Measurements from ENCODE around the gene DIDO1. TPM values are rescaled to one million over a fixed set of nuclear protein-coding genes. Genes with fewer than 3 reads are reported as not detected.

DIDO1 gene
- total RNA-seq, 1 experiment from 2014 or later = 85.9 TPM

DNA sequence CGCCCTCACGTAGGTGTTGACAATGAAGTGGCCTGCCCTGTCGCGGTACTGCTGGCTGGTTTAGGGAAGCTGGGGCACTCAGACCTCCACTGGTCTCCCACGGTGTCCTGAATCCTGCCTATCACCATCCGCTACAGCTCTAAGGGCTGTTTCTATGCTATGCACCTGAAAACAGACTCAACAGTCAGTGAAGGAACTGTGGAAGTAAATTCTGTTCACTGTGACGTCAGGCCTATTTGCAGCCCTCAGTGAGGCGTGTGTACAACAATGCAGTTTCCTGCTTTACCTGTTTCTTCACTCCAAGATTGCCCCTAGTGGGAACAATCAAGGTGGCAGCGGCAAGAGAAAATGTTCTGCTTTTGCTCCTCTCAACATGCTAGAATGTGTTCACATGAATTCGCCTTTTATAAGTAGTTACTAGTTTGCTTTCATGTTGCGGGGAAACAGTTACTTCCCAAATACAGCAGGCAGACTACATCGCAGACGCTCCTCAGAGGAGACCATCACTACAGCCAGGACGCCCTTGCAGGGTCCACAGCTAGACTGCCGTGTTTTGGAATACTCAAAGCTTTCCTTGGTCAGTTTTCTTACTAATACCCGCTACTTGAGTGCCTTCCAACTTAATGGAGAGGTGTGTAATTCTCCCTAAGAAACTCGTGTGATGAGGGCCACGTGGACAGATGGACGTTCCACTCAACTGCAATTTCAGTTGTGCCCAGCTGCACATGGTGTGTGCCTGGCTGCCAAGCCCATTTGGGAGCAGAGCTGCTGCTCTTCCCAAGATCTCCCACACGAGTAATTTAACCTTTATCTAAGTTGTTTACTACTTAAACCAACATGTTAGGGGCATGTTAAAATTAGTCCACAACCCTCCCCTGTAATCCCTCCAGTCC is 25.4 kb downstream of the DIDO1 start:
- H2AK5ac ChIP-seq (ENCODE audit: insufficient read length, low read length) = no peak overlapping the region
- H3K27ac ChIP-seq (ENCODE audit: insufficient read length, low read depth, low read length) = peak overlapping the region; percentile 17
- H3K4ac ChIP-seq (ENCODE audit: low read depth, low read length) = no peak overlapping the region
- H3K27me3 ChIP-seq (ENCODE audit: insufficient read depth, low read length) = no peaks in the 10 kb centered on the region
- no peaks in the 10 kb centered on the region; a peak in 1 of 5 replicates for H3K9me3 Mint-ChIP-seq
- no peaks in the 10 kb centered on the region for H3K27me3 Mint-ChIP-seq (ENCODE audit: low read depth)
- H3K56ac ChIP-seq (ENCODE audit: insufficient read length, low read depth, low read length) = no peak overlapping the region
- no peak overlapping the region for H3K23ac ChIP-seq (ENCODE audit: insufficient read length, low read depth, low read length)
- no peaks in the 10 kb centered on the region; the same call in 1 of the 2 replicates for H3K4me1 ChIP-seq (ENCODE audit: insufficient read depth, low read length)
- WGBS (ENCODE audit: extremely low coverage, insufficient read length, low lambda C conversion rate) = no CpG with 5 or more reads among the region's 20 CpGs
- H2BK5ac ChIP-seq (ENCODE audit: insufficient read length, low read length) = no peak overlapping the region
- no peak overlapping the region for H2BK12ac ChIP-seq (ENCODE audit: insufficient read length, low read depth, low read length)
- no peaks in the 10 kb centered on the region for H3K9me3 ChIP-seq (ENCODE audit: control insufficient read depth, low read depth, low read length)
- H2BK15ac ChIP-seq (ENCODE audit: low read depth, low read length) = no peak overlapping the region
- peak overlapping the region; percentile 38 to 92 (median 89); a peak in 4 of 7 replicates for H3K27ac Mint-ChIP-seq
- peaks cover 33 to 56% (median 41%) of the 10 kb centered on the region in 3 experiments for H3K36me3 Mint-ChIP-seq (ENCODE audit: insufficient read depth in 1 of 3, low read depth in 3 of 3)
- DNase-seq = no peak
- no peak overlapping the region for H2AFZ ChIP-seq (ENCODE audit: low read length)
- H3T11ph ChIP-seq (ENCODE audit: low read length) = no peak overlapping the region
- H4K8ac ChIP-seq (replicated peaks; ENCODE audit: insufficient read length, low read depth, low read length) = no peak overlapping the region
- no peak overlapping the region for H4K91ac ChIP-seq (ENCODE audit: insufficient read length, low read depth, low read length)
- no peak overlapping the region for H3K9ac ChIP-seq (ENCODE audit: extremely low read depth, insufficient read length, low read length)
- H2BK20ac ChIP-seq (ENCODE audit: low read depth, low read length, poor library complexity, severe bottlenecking) = no peak overlapping the region
- no peak overlapping the region for H2BK120ac ChIP-seq (ENCODE audit: low read depth, low read length, poor library complexity, severe bottlenecking)
- no peaks in the 10 kb centered on the region for H3K79me1 ChIP-seq (ENCODE audit: insufficient read depth, low read depth, low read length, poor library complexity, severe bottlenecking)
- H3K23me2 ChIP-seq (ENCODE audit: insufficient read length, low read depth, low read length, poor library complexity, severe bottlenecking) = no peaks in the 10 kb centered on the region
- H4K20me1 ChIP-seq (ENCODE audit: control insufficient read depth, insufficient read depth, insufficient read length) = no peaks in the 10 kb centered on the region
- no peak overlapping the region for H3K18ac ChIP-seq (ENCODE audit: insufficient read length, low read depth, low read length)
- H3K4me1 Mint-ChIP-seq = peaks cover 32 to 37% of the 10 kb centered on the region in 2 experiments
- no peak overlapping the region for H3K4me2 ChIP-seq (ENCODE audit: insufficient read depth, insufficient read length, low read length)
- no peaks in the 10 kb centered on the region for H3K79me2 ChIP-seq (ENCODE audit: insufficient read depth, low read length)
- TF ChIP-seq, protein P1, sequence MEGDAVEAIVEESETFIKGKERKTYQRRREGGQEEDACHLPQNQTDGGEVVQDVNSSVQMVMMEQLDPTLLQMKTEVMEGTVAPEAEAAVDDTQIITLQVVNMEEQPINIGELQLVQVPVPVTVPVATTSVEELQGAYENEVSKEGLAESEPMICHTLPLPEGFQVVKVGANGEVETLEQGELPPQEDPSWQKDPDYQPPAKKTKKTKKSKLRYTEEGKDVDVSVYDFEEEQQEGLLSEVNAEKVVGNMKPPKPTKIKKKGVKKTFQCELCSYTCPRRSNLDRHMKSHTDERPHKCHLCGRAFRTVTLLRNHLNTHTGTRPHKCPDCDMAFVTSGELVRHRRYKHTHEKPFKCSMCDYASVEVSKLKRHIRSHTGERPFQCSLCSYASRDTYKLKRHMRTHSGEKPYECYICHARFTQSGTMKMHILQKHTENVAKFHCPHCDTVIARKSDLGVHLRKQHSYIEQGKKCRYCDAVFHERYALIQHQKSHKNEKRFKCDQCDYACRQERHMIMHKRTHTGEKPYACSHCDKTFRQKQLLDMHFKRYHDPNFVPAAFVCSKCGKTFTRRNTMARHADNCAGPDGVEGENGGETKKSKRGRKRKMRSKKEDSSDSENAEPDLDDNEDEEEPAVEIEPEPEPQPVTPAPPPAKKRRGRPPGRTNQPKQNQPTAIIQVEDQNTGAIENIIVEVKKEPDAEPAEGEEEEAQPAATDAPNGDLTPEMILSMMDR (conservative IDR thresholded peaks at IDR 0.05) = no peak; the same call in 2 of the 3 replicates
- no peak overlapping the region for H3K14ac ChIP-seq (ENCODE audit: insufficient read depth, low read length)
- H3K4me3 Mint-ChIP-seq = peak overlapping the region in 1 of 2 experiments; percentile 21; a peak in 1 of 5 replicates
- no peak overlapping the region for H4K5ac ChIP-seq (ENCODE audit: insufficient read length, low read depth, low read length)
